ENCODE data around the gene GLB1L3. TPM values are rescaled to one million over a fixed set of nuclear protein-coding genes. Genes with fewer than 3 reads are reported as not detected.

Gene GLB1L3
- total RNA-seq, 4 donors from 2014 or later: 0.16 TPM; not detected in 3

DNA sequence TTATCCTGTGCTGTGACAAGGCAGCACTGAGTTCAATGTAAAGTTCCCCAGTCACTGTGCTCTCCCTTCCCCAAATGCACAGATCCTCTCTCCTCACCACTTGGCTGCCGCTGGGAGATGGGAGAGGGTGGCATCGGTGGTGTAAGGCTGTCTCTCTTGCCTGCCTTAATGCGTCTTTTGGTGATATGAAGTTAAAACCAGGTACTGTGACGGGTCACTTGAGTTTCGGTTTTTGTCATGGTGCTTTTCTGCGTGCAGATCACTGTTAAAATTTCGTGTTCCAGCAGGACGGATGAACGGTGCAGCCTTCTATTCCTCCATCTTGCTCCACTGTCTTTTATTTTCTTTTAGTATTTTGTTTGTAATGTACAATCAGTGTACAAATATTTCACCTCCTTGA lies 74.2 kb downstream of the GLB1L3 start:
- H3K27me3 ChIP-seq: no peaks in the 10 kb centered on the region
- intact Hi-C loops (cut with DNase I; ENCODE audit: low total_unique reads): no loop called here
- H3K4me1 ChIP-seq: no peaks in the 10 kb centered on the region
- WGBS, 2 donors (ENCODE audit: low coverage in 1 of 2): 78 to 97% methylated on average over 6 to 9 of the region's 9 CpGs
- H3K4me3 ChIP-seq: no peak overlapping the region
- TF ChIP-seq, protein P1, sequence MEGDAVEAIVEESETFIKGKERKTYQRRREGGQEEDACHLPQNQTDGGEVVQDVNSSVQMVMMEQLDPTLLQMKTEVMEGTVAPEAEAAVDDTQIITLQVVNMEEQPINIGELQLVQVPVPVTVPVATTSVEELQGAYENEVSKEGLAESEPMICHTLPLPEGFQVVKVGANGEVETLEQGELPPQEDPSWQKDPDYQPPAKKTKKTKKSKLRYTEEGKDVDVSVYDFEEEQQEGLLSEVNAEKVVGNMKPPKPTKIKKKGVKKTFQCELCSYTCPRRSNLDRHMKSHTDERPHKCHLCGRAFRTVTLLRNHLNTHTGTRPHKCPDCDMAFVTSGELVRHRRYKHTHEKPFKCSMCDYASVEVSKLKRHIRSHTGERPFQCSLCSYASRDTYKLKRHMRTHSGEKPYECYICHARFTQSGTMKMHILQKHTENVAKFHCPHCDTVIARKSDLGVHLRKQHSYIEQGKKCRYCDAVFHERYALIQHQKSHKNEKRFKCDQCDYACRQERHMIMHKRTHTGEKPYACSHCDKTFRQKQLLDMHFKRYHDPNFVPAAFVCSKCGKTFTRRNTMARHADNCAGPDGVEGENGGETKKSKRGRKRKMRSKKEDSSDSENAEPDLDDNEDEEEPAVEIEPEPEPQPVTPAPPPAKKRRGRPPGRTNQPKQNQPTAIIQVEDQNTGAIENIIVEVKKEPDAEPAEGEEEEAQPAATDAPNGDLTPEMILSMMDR (IDR thresholded peaks at IDR 0.05): no peak
- H3K27ac ChIP-seq: no peak overlapping the region
- no peak for DNase-seq
- no peaks in the 10 kb centered on the region for H3K36me3 ChIP-seq
- in situ Hi-C loops (cut with MboI; ENCODE audit: low pct_ligation_motif_present in 1 of 4, low pct_unique_long_range_greater_than_20kb in 1 of 4, low sequenced_read_pairs in 3 of 4): no loop called here
- H3K9me3 ChIP-seq: no peaks in the 10 kb centered on the region

DNA sequence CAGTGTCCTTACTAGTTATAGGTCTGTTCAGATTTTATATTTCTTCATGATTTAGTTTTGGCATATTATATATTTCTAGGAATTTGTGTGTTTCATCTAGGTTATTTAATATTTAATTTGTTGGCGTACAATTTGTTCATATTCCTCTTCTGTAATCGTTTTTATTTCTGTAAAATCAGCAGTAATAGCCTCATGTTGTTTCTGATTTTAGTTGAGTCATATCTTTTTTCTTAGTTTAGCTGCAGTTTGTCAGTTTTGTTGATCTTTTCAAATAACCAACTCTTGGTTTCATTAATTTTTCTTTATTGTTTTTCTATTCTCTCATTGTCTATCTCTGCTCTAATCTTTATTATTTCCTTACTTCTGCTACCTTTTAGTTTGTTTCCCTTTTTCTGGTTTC lies 75.9 kb downstream of the GLB1L3 start:
- in situ Hi-C loops (cut with MboI; ENCODE audit: low pct_ligation_motif_present in 1 of 4, low pct_unique_long_range_greater_than_20kb in 1 of 4, low sequenced_read_pairs in 3 of 4): no loop called here
- Histone ChIP-seq H3K27ac (no peak overlapping the region), H3K36me3 (no peaks in the 10 kb centered on the region), H3K4me3 (no peak overlapping the region), H3K4me1 (no peaks in the 10 kb centered on the region), H3K27me3 (no peaks in the 10 kb centered on the region), H3K9me3 (no peaks in the 10 kb centered on the region)
- 82 to 86% methylated on average over 2 of the region's 2 CpGs for WGBS, 2 donors (ENCODE audit: low coverage in 1 of 2)
- intact Hi-C loops (cut with DNase I; ENCODE audit: low total_unique reads): no loop called here
- DNase-seq: no peak
- TF ChIP-seq, protein P1 (IDR thresholded peaks at IDR 0.05): no peak
- TF ChIP-seq POLR2A (IDR thresholded peaks at IDR 0.05) (no peak), POLR2AphosphoS5 (IDR thresholded peaks at IDR 0.05) (no peak), EP300 (IDR thresholded peaks at IDR 0.05; ENCODE audit: low read depth) (no peak)

DNA sequence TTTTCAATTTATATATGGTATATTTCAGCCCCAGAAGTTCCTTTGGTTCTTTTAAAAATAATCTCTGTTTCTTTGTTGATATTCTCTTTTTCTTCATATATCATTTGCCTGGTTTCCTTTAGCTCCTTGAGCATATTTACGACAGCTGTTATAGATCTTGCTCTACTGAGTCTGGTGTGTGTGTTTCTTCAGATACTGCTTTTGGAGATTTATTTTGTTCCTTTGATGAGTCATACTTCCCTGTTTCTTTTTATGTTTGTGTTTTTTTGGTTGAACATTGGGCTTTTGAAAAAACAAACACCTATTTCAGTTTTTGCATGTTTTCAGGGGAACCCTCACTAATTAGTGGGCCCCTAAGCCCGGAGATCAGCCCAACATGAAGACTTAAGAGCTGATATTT lies 79.0 kb downstream of the GLB1L3 start:
- H3K36me3 ChIP-seq: no peaks in the 10 kb centered on the region
- H3K4me3 ChIP-seq: no peak overlapping the region
- 69 to 76% methylated on average over 2 of the region's 2 CpGs for WGBS, 2 donors (ENCODE audit: low coverage in 1 of 2)
- TF ChIP-seq POLR2A (IDR thresholded peaks at IDR 0.05): no peak
- no peak for TF ChIP-seq EP300 (IDR thresholded peaks at IDR 0.05; ENCODE audit: low read depth)
- TF ChIP-seq, protein P1 (IDR thresholded peaks at IDR 0.05): no peak
- TF ChIP-seq POLR2AphosphoS5 (IDR thresholded peaks at IDR 0.05): no peak
- intact Hi-C loops (cut with DNase I; ENCODE audit: low total_unique reads): no loop called here
- no peaks in the 10 kb centered on the region for H3K9me3 ChIP-seq
- peak overlapping the region in 3 of 4 donors; percentile 39 to 51 (median 40) for H3K27ac ChIP-seq
- peaks cover 0 to 3% (median 1%) of the 10 kb centered on the region in 4 donors for H3K4me1 ChIP-seq
- no peak for DNase-seq
- H3K27me3 ChIP-seq: no peaks in the 10 kb centered on the region
- in situ Hi-C loops (cut with MboI; ENCODE audit: low pct_ligation_motif_present in 1 of 4, low pct_unique_long_range_greater_than_20kb in 1 of 4, low sequenced_read_pairs in 3 of 4): no loop called here

DNA sequence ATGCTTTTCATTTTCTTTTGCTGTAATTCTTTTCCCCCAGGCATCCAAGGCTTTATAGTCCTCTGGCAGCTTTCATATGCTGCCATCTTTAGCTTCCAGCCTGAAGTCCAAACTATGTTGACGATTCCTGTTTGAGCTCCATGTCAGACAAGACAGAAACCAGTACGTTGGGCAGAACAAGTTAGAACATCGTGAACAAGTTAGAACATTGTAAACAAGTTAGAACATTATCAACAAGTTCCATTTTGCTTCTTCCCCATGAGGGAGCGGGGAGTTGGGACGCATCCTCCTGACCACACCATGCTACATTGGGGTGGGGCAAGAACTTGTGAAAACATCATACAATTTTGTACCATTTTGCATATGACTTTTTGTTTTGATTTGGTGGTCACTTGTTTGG lies 79.5 kb downstream of the GLB1L3 start:
- WGBS, 2 donors (ENCODE audit: low coverage in 1 of 2): 78 to 94% methylated on average over 5 of the region's 5 CpGs
- H3K27me3 ChIP-seq: no peaks in the 10 kb centered on the region
- peak overlapping the region in 3 of 4 donors; percentile 39 to 51 (median 40) for H3K27ac ChIP-seq
- H3K4me3 ChIP-seq: no peak overlapping the region
- peaks cover 0 to 7% (median 3%) of the 10 kb centered on the region in 4 donors for H3K4me1 ChIP-seq
- no peaks in the 10 kb centered on the region for H3K36me3 ChIP-seq
- H3K9me3 ChIP-seq: no peaks in the 10 kb centered on the region
- in situ Hi-C loops (cut with MboI; ENCODE audit: low pct_ligation_motif_present in 1 of 4, low pct_unique_long_range_greater_than_20kb in 1 of 4, low sequenced_read_pairs in 3 of 4) (no loop called here), intact Hi-C loops (cut with DNase I; ENCODE audit: low total_unique reads) (no loop called here)
- no peak for DNase-seq
- peak in 1 of 3 donors; percentile 86 for TF ChIP-seq POLR2AphosphoS5 (IDR thresholded peaks at IDR 0.05)
- TF ChIP-seq EP300 (IDR thresholded peaks at IDR 0.05; ENCODE audit: low read depth): peak; percentile 77
- TF ChIP-seq, protein P1 (IDR thresholded peaks at IDR 0.05): no peak
- TF ChIP-seq POLR2A (IDR thresholded peaks at IDR 0.05): no peak
